PFSK-1 (cell line): ENCODE data around the gene RAET1L.

Source experiments
- POLR2AphosphoS5 ChIP-seq: IDR thresholded peaks from 2 replicates; pipeline ENCODE4 v1.6.1; 2012; ENCODE audit warnings: low read depth, mild to moderate bottlenecking, control low read depth, low read length, moderate library complexity
- TAF1 ChIP-seq: IDR thresholded peaks from 2 replicates; pipeline ENCODE4 v1.6.1; 2012; ENCODE audit warnings: low read length, control low read depth, borderline replicate concordance; ENCODE audit not compliant: insufficient read depth
- TF ChIP-seq, protein P1 (sequence below), 2 experiments: IDR thresholded peaks; 2 replicates each; pipeline versions ENCODE4 v1.6.1 to v1.8.0; 2011 to 2012; ENCODE audit warnings: low read depth in 2 of 2, low read length in 2 of 2, control low read depth in 1 of 2, inconsistent platforms in 1 of 2, mild to moderate bottlenecking in 1 of 2, moderate library complexity in 1 of 2; ENCODE audit not compliant: insufficient read depth in 1 of 2

DNA sequence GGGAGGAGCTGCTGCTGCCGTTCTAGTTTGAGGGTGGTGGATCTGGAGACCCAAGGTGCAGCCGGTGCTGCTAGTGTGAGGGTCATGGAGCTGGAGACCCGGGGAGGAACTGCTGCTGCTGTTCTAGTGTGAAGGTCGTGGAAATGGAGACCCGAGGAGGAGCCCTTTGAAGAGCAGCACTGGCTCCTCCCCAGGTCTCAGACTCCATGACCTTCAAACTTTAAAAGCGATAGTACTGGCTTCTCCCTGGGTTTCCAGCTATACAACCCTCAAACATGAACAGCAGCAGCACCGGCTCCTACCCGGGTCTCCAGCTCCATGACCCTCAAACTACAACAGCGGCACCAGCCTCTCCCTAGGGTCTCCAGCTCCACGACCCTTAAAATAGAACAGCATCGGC lies 28.1 kb upstream of the RAET1L start:
- TF ChIP-seq POLR2AphosphoS5: no peak
- TF ChIP-seq, protein P1, sequence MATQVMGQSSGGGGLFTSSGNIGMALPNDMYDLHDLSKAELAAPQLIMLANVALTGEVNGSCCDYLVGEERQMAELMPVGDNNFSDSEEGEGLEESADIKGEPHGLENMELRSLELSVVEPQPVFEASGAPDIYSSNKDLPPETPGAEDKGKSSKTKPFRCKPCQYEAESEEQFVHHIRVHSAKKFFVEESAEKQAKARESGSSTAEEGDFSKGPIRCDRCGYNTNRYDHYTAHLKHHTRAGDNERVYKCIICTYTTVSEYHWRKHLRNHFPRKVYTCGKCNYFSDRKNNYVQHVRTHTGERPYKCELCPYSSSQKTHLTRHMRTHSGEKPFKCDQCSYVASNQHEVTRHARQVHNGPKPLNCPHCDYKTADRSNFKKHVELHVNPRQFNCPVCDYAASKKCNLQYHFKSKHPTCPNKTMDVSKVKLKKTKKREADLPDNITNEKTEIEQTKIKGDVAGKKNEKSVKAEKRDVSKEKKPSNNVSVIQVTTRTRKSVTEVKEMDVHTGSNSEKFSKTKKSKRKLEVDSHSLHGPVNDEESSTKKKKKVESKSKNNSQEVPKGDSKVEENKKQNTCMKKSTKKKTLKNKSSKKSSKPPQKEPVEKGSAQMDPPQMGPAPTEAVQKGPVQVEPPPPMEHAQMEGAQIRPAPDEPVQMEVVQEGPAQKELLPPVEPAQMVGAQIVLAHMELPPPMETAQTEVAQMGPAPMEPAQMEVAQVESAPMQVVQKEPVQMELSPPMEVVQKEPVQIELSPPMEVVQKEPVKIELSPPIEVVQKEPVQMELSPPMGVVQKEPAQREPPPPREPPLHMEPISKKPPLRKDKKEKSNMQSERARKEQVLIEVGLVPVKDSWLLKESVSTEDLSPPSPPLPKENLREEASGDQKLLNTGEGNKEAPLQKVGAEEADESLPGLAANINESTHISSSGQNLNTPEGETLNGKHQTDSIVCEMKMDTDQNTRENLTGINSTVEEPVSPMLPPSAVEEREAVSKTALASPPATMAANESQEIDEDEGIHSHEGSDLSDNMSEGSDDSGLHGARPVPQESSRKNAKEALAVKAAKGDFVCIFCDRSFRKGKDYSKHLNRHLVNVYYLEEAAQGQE (IDR thresholded peaks at IDR 0.05; ENCODE audit: insufficient read depth in 1 of 2, low read depth in 2 of 2, low read length in 2 of 2): no peak
- no peak for TF ChIP-seq TAF1
